HepG2 (cell line): ENCODE results near the gene NXPH4. TPM values are rescaled to one million over a fixed set of nuclear protein-coding genes. Genes with fewer than 3 reads are reported as not detected.
A peak's percentile ranks its signal among the peaks of the same experiment; 100 is the strongest.

ENCODE experiments used
- AKAP8 ChIP-seq: sonication (generic); formaldehyde crosslinking; IDR thresholded peaks from 2 replicates; pipeline ENCODE4 v1.5.1; 2020; ENCODE audit warnings: mild to moderate bottlenecking, missing genetic modification reagents
- ARHGAP35 ChIP-seq: sonication (generic); formaldehyde crosslinking; IDR thresholded peaks from 2 replicates; pipeline ENCODE4 v1.9.0; 2022; ENCODE audit warnings: mild to moderate bottlenecking, inconsistent platforms, moderate library complexity, missing genetic modification reagents, borderline replicate concordance
- FOXO1 ChIP-seq: sonication (generic); formaldehyde crosslinking; IDR thresholded peaks from 2 replicates; pipeline ENCODE4 v1.4.0; 2020; ENCODE audit warnings: missing genetic modification reagents
- JDP2 ChIP-seq: sonication (generic); formaldehyde crosslinking; IDR thresholded peaks from 2 replicates; pipeline ENCODE4 v1.8.1; 2022; ENCODE audit warnings: missing genetic modification reagents, borderline replicate concordance
- KLF12 ChIP-seq: sonication (generic); formaldehyde crosslinking; IDR thresholded peaks from 2 replicates; pipeline ENCODE4 v1.4.0; 2020; ENCODE audit warnings: missing genetic modification reagents, borderline replicate concordance
- MYNN ChIP-seq: sonication (generic); formaldehyde crosslinking; IDR thresholded peaks from 2 replicates; pipeline ENCODE4 v1.4.0; 2020; ENCODE audit warnings: mild to moderate bottlenecking, low read depth, missing genetic modification reagents
- NCOR1 ChIP-seq: fragments of 200-600 bp; sonication (generic); IDR thresholded peaks from 2 replicates; pipeline ENCODE4 v1.7.0; 2017; ENCODE audit warnings: antibody characterized with exemption, low read length, borderline replicate concordance
- NR2F1 ChIP-seq, 2 experiments: fragments of 450-650 bp in 1 of 2; formaldehyde crosslinking in 1 of 2; IDR thresholded peaks; 2 replicates each; pipeline versions ENCODE4 v1.5.0 to v1.6.1; 2016 to 2020; ENCODE audit warnings: mild to moderate bottlenecking in 1 of 2, missing compliant biosample characterization in 1 of 2, missing genetic modification reagents in 1 of 2, moderate library complexity in 1 of 2
- PHF21A ChIP-seq: sonication (generic); formaldehyde crosslinking; IDR thresholded peaks from 2 replicates; pipeline ENCODE4 v1.5.0; 2020; ENCODE audit warnings: mild to moderate bottlenecking, missing genetic modification reagents
- POLR2A ChIP-seq, 2 experiments: IDR thresholded peaks; 2 replicates each; pipeline ENCODE4 v1.6.1; 2011; ENCODE audit warnings: low read depth in 2 of 2, low read length in 2 of 2, mild to moderate bottlenecking in 1 of 2, moderate library complexity in 1 of 2; ENCODE audit not compliant: insufficient read depth in 1 of 2
- POLR2G ChIP-seq: fragments of 200-400 bp; formaldehyde crosslinking; IDR thresholded peaks from 2 replicates; pipeline ENCODE4 v1.6.1; 2018; ENCODE audit warnings: mild to moderate bottlenecking, low read depth, low read length, moderate library complexity
- STAT5B ChIP-seq: sonication (generic); formaldehyde crosslinking; IDR thresholded peaks from 2 replicates; pipeline ENCODE4 v1.4.0; 2020; ENCODE audit warnings: missing genetic modification reagents
- TCF7 ChIP-seq: sonication (generic); IDR thresholded peaks from 2 replicates; pipeline ENCODE4 v1.6.1; 2016; ENCODE audit warnings: antibody characterized with exemption, low read depth
- THAP11 ChIP-seq: IDR thresholded peaks from 2 replicates; pipeline ENCODE4 v1.6.1; 2016; ENCODE audit warnings: missing biosample characterization, missing genetic modification reagents
- ZNF143 ChIP-seq: sonication (generic); formaldehyde crosslinking; IDR thresholded peaks from 2 replicates; pipeline ENCODE4 v1.4.0; 2020; ENCODE audit warnings: missing genetic modification reagents
- ZNF263 ChIP-seq: sonication (generic); formaldehyde crosslinking; IDR thresholded peaks from 2 replicates; pipeline ENCODE4 v1.4.0; 2020; ENCODE audit warnings: missing genetic modification reagents
- ZNF749 ChIP-seq: sonication (generic); formaldehyde crosslinking; IDR thresholded peaks from 2 replicates; pipeline ENCODE4 v1.8.0; 2022; ENCODE audit warnings: mild to moderate bottlenecking, missing genetic modification reagents, moderate library complexity, borderline replicate concordance
- polyA plus RNA-seq, 8 experiments: library from polyadenylated mRNA; depleted of rRNA in 3 of 8; stranded (reverse) in 7 of 8; unstranded in 1 of 8; fragments of >200 nt; fragmentation: Illumina TruSeq in 4 of 8; extraction: Trizol in 4 of 8; gene quantifications; 2 replicates each; pipeline versions ENCODE4 v1.2.1 to v1.2.3, GENCODE V29; 2011 to 2016; ENCODE audit warnings: low read depth in 4 of 8, missing spikeins in 1 of 8, mixed read lengths in 1 of 8; ENCODE audit not compliant: insufficient read depth in 1 of 8
- total RNA-seq, 5 experiments: library from RNA; depleted of rRNA; stranded (reverse); fragments of >200 nt; fragmentation: Illumina TruSeq; extraction: Trizol; gene quantifications; 2 replicates each; pipeline ENCODE4 v1.2.3, GENCODE V29; 2016; ENCODE audit warnings: low read depth in 1 of 5
- TF ChIP-seq, protein P1 (sequence below): IDR thresholded peaks from 2 replicates; pipeline ENCODE4 v1.6.1; 2012; ENCODE audit warnings: low read depth, low read length, improper control_type of control experiment
- TF ChIP-seq, protein P2 (sequence below): sonication (generic); formaldehyde crosslinking; IDR thresholded peaks from 2 replicates; pipeline ENCODE4 v1.5.0; 2020; ENCODE audit warnings: missing genetic modification reagents, mild to moderate bottlenecking, borderline replicate concordance
- TF ChIP-seq, protein P3 (sequence below): sonication (generic); formaldehyde crosslinking; IDR thresholded peaks from 2 replicates; pipeline ENCODE4 v1.4.0; 2020; ENCODE audit warnings: missing genetic modification reagents
- TF ChIP-seq, protein P4 (sequence below): sonication (generic); formaldehyde crosslinking; IDR thresholded peaks from 2 replicates; pipeline ENCODE4 v1.8.0; 2023; ENCODE audit warnings: mild to moderate bottlenecking, missing genetic modification reagents
- TF ChIP-seq, protein P5 (sequence below), 2 experiments: sonication (generic) in 1 of 2; formaldehyde crosslinking in 1 of 2; IDR thresholded peaks; 2 replicates each; pipeline versions ENCODE4 v1.4.0 to v1.6.1; 2018 to 2020; ENCODE audit warnings: missing genetic modification reagents in 2 of 2, borderline replicate concordance in 1 of 2, low read depth in 1 of 2, mild to moderate bottlenecking in 1 of 2, missing biosample characterization in 1 of 2

NXPH4 gene
- total and polyA plus RNA-seq, 2 of the 13 experiments (the other 11 are each of a cell fraction or from before 2014, with no cell fraction given) = 0.13 TPM; not detected in 1

DNA sequence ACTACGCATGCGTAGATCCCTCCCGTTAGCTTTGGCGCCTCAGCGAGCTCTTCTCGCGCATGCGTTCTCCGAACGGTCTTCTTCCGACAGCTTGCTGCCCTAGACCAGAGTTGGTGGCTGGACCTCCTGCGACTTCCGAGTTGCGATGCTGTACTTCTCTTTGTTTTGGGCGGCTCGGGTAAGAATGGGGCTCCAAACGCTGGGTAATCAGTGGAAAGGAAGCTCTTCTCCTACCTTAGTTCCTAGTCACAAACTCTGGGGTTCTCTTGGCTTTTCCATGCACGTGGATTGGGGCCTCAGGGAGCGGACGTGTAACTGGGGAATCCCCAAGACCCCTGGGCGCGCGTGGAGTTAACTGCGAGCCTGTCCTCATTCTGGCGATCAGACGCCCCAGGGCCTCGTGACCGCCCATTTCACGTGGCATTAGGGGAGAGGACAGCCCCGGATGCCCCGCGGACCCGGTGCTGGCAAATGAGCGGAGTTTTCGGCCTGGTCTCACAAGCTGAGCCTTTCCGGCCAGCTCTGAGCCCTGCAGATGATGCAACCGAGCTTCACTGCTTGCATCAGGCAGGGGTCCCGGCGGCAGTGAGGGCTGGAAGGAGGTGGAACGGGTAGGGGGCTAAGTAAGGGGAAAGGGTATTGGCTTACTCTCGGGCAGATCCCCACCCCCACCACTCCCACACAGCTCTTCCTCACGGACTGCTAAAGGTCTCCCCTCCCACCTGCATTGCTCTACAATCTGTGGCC lies 13.2 kb downstream of the NXPH4 start, which contains the start of gene SHMT2 (continued):
- peak; percentile 48; the same call in 1 of the 2 replicates for TF ChIP-seq ZNF749 (CRISPR knock-in tag)
- TF ChIP-seq NCOR1 = no peak
- TF ChIP-seq STAT5B = no peak
- TF ChIP-seq POLR2G = peak; percentile 77
- TF ChIP-seq POLR2A (IDR thresholded peaks at IDR 0.05; ENCODE audit: insufficient read depth in 1 of 2, low read depth in 2 of 2, low read length in 2 of 2) = peak in 1 of 2 experiments; percentile 68; a peak in 2 of 4 replicates
- TF ChIP-seq ZNF143 = peak; percentile 93
- TF ChIP-seq PHF21A = peak; percentile 62; the same call in 1 of the 2 replicates
- peak; percentile 97 for TF ChIP-seq THAP11
- TF ChIP-seq FOXO1 (CRISPR knock-in tag) = no peak; the same call in 1 of the 2 replicates
- TF ChIP-seq AKAP8 = no peak
- TF ChIP-seq ZNF263 (CRISPR knock-in tag) = peak; percentile 50; the same call in 1 of the 2 replicates
- TF ChIP-seq JDP2 (CRISPR knock-in tag) = no peak
- TF ChIP-seq, protein P1, sequence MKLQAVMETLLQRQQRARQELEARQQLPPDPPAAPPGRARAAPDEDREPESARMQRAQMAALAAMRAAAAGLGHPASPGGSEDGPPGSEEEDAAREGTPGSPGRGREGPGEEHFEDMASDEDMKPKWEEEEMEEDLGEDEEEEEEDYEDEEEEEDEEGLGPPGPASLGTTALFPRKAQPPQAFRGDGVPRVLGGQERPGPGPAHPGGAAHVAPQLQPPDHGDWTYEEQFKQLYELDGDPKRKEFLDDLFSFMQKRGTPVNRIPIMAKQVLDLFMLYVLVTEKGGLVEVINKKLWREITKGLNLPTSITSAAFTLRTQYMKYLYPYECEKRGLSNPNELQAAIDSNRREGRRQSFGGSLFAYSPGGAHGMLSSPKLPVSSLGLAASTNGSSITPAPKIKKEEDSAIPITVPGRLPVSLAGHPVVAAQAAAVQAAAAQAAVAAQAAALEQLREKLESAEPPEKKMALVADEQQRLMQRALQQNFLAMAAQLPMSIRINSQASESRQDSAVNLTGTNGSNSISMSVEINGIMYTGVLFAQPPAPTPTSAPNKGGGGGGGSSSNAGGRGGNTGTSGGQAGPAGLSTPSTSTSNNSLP = no peak
- no peak for TF ChIP-seq NR2F1 (CRISPR knock-in tag; IDR thresholded peaks at IDR 0.05)
- TF ChIP-seq, protein P2, sequence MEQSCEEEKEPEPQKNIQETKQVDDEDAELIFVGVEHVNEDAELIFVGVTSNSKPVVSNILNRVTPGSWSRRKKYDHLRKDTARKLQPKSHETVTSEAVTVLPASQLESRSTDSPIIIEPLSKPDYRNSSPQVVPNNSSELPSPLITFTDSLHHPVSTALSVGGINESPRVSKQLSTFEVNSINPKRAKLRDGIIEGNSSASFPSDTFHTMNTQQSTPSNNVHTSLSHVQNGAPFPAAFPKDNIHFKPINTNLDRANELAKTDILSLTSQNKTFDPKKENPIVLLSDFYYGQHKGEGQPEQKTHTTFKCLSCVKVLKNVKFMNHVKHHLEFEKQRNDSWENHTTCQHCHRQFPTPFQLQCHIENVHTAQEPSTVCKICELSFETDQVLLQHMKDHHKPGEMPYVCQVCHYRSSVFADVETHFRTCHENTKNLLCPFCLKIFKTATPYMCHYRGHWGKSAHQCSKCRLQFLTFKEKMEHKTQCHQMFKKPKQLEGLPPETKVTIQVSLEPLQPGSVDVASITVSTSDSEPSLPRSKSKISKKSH (CRISPR knock-in tag) = peak; percentile 12; the same call in 1 of the 2 replicates
- no peak for TF ChIP-seq KLF12 (CRISPR knock-in tag)
- TF ChIP-seq, protein P3, sequence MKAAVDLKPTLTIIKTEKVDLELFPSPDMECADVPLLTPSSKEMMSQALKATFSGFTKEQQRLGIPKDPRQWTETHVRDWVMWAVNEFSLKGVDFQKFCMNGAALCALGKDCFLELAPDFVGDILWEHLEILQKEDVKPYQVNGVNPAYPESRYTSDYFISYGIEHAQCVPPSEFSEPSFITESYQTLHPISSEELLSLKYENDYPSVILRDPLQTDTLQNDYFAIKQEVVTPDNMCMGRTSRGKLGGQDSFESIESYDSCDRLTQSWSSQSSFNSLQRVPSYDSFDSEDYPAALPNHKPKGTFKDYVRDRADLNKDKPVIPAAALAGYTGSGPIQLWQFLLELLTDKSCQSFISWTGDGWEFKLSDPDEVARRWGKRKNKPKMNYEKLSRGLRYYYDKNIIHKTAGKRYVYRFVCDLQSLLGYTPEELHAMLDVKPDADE (CRISPR knock-in tag) = no peak
- TF ChIP-seq ARHGAP35 (CRISPR knock-in tag) = no peak
- TF ChIP-seq, protein P4, sequence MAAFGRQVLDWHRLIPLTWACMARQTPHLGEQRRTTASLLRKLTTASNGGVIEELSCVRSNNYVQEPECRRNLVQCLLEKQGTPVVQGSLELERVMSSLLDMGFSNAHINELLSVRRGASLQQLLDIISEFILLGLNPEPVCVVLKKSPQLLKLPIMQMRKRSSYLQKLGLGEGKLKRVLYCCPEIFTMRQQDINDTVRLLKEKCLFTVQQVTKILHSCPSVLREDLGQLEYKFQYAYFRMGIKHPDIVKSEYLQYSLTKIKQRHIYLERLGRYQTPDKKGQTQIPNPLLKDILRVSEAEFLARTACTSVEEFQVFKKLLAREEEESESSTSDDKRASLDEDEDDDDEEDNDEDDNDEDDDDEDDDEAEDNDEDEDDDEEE (CRISPR knock-in tag) = 0 out of 2 replicates have a peak, but pooled peaks have one; percentile 55
- TF ChIP-seq, protein P5, sequence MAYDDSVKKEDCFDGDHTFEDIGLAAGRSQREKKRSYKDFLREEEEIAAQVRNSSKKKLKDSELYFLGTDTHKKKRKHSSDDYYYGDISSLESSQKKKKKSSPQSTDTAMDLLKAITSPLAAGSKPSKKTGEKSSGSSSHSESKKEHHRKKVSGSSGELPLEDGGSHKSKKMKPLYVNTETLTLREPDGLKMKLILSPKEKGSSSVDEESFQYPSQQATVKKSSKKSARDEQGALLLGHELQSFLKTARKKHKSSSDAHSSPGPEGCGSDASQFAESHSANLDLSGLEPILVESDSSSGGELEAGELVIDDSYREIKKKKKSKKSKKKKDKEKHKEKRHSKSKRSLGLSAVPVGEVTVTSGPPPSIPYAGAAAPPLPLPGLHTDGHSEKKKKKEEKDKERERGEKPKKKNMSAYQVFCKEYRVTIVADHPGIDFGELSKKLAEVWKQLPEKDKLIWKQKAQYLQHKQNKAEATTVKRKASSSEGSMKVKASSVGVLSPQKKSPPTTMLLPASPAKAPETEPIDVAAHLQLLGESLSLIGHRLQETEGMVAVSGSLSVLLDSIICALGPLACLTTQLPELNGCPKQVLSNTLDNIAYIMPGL (CRISPR knock-in tag; IDR thresholded peaks at IDR 0.05; ENCODE audit: borderline replicate concordance in 1 of 2, low read depth in 1 of 2) = peak; percentile 39 to 46; a peak in 1 of 4 replicates
- TF ChIP-seq TCF7 = no peak
- no peak for TF ChIP-seq MYNN (CRISPR knock-in tag)
